Measurements from ENCODE around the gene KCNQ1OT1. TPM values are rescaled to one million over a fixed set of nuclear protein-coding genes. Genes with fewer than 3 reads are reported as not detected.

Gene KCNQ1OT1
- total RNA-seq, 1 donor from 2014 or later = 14.3 TPM

DNA sequence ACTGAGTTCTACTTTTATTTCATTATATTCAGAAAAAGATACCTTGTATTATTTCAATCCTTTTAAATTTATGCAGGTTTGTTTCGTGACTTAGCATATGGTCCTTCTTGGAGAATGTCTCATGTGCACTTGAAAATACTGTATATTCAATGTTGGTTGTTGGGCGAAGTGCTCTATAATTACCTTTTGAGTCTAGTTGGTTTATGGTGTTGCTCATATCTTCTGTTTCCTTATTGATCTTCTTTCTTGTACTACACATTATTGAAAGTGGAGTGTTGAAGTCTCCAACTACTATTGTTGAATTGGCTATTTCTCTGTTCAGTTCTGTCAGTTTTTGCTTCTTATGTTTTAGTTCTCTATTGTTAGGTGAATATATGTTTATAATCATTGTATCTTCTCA lies 90.4 kb downstream of the KCNQ1OT1 start:
- Mint-ChIP-seq H3K27me3 (ENCODE audit: unreplicated experiment) (no peaks in the 10 kb centered on the region), H3K27ac (ENCODE audit: unreplicated experiment) (no peak overlapping the region), H3K9me3 (ENCODE audit: unreplicated experiment) (peaks cover 11% of the 10 kb centered on the region), H3K36me3 (ENCODE audit: unreplicated experiment) (peaks cover 11% of the 10 kb centered on the region), H3K4me3 (ENCODE audit: unreplicated experiment) (no peak overlapping the region), H3K4me1 (ENCODE audit: low read depth, unreplicated experiment) (no peaks in the 10 kb centered on the region)
- DNase-seq = no peak
- TF ChIP-seq, protein P1, sequence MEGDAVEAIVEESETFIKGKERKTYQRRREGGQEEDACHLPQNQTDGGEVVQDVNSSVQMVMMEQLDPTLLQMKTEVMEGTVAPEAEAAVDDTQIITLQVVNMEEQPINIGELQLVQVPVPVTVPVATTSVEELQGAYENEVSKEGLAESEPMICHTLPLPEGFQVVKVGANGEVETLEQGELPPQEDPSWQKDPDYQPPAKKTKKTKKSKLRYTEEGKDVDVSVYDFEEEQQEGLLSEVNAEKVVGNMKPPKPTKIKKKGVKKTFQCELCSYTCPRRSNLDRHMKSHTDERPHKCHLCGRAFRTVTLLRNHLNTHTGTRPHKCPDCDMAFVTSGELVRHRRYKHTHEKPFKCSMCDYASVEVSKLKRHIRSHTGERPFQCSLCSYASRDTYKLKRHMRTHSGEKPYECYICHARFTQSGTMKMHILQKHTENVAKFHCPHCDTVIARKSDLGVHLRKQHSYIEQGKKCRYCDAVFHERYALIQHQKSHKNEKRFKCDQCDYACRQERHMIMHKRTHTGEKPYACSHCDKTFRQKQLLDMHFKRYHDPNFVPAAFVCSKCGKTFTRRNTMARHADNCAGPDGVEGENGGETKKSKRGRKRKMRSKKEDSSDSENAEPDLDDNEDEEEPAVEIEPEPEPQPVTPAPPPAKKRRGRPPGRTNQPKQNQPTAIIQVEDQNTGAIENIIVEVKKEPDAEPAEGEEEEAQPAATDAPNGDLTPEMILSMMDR (IDR thresholded peaks at IDR 0.05; ENCODE audit: partially characterized antibody, unreplicated experiment) = no peak

GRCh38 chr11:2599561-2600189 lies 100.1 kb downstream of the KCNQ1OT1 start:
- TF ChIP-seq, protein P1 (IDR thresholded peaks at IDR 0.05; ENCODE audit: partially characterized antibody, unreplicated experiment) = no peak
- H3K4me1 Mint-ChIP-seq (ENCODE audit: low read depth, unreplicated experiment) = no peaks in the 10 kb centered on the region
- DNase-seq = no peak
- no peak overlapping the region for H3K4me3 Mint-ChIP-seq (ENCODE audit: unreplicated experiment)
- no peak overlapping the region for H3K27ac Mint-ChIP-seq (ENCODE audit: unreplicated experiment)
- H3K36me3 Mint-ChIP-seq (ENCODE audit: unreplicated experiment) = peaks cover 16% of the 10 kb centered on the region
- peaks cover 6% of the 10 kb centered on the region for H3K27me3 Mint-ChIP-seq (ENCODE audit: unreplicated experiment)
- H3K9me3 Mint-ChIP-seq (ENCODE audit: unreplicated experiment) = no peaks in the 10 kb centered on the region

DNA sequence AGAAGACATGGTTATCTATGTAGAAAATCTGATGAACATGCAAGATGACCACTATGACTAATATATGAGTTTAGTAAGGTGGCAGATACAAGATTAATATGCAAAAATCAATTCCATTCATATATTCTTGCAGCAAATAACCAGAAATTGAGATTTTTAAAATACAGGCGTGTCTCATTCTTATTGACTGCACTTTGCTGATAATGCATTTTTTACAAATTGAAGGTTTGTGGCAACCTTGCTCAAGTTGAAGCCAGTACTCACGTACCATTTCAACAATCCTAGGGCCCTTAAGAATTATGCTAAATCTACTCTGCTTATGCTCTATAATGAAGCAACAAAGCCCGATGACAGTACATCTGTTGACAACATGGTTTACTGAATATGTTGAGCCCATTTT lies 104.6 kb downstream of the KCNQ1OT1 start:
- Mint-ChIP-seq H3K4me1 (ENCODE audit: low read depth, unreplicated experiment) (no peaks in the 10 kb centered on the region), H3K9me3 (ENCODE audit: unreplicated experiment) (peaks cover 1% of the 10 kb centered on the region), H3K36me3 (ENCODE audit: unreplicated experiment) (peaks cover 29% of the 10 kb centered on the region), H3K27me3 (ENCODE audit: unreplicated experiment) (peaks cover 4% of the 10 kb centered on the region), H3K4me3 (ENCODE audit: unreplicated experiment) (no peak overlapping the region), H3K27ac (ENCODE audit: unreplicated experiment) (no peak overlapping the region)
- TF ChIP-seq, protein P1 (IDR thresholded peaks at IDR 0.05; ENCODE audit: partially characterized antibody, unreplicated experiment) = no peak
- DNase-seq = no peak

GRCh38 chr11:2594267-2594666 lies 105.5 kb downstream of the KCNQ1OT1 start:
- TF ChIP-seq, protein P1 (IDR thresholded peaks at IDR 0.05; ENCODE audit: partially characterized antibody, unreplicated experiment) = no peak
- Mint-ChIP-seq H3K9me3 (ENCODE audit: unreplicated experiment) (peaks cover 1% of the 10 kb centered on the region), H3K27me3 (ENCODE audit: unreplicated experiment) (peaks cover 4% of the 10 kb centered on the region), H3K4me3 (ENCODE audit: unreplicated experiment) (no peak overlapping the region), H3K4me1 (ENCODE audit: low read depth, unreplicated experiment) (no peaks in the 10 kb centered on the region), H3K36me3 (ENCODE audit: unreplicated experiment) (peaks cover 25% of the 10 kb centered on the region), H3K27ac (ENCODE audit: unreplicated experiment) (no peak overlapping the region)
- DNase-seq = no peak

GRCh38 chr11:2593393-2593950 lies 106.3 kb downstream of the KCNQ1OT1 start:
- no peak overlapping the region for H3K27ac Mint-ChIP-seq (ENCODE audit: unreplicated experiment)
- no peak for DNase-seq
- TF ChIP-seq, protein P1 (IDR thresholded peaks at IDR 0.05; ENCODE audit: partially characterized antibody, unreplicated experiment) = no peak
- no peak overlapping the region for H3K4me3 Mint-ChIP-seq (ENCODE audit: unreplicated experiment)
- peaks cover 25% of the 10 kb centered on the region for H3K36me3 Mint-ChIP-seq (ENCODE audit: unreplicated experiment)
- peaks cover 5% of the 10 kb centered on the region for H3K27me3 Mint-ChIP-seq (ENCODE audit: unreplicated experiment)
- peaks cover 1% of the 10 kb centered on the region for H3K9me3 Mint-ChIP-seq (ENCODE audit: unreplicated experiment)
- no peaks in the 10 kb centered on the region for H3K4me1 Mint-ChIP-seq (ENCODE audit: low read depth, unreplicated experiment)

Data from glutamatergic neuron (in vitro differentiated cells).